Epithelial cell of esophagus (primary cell): Measurements from ENCODE around the gene LGMN.

Source experiments
- DNase-seq: peaks from one replicate; pipeline ENCODE4 v3.0.0; 2010; ENCODE audit warnings: low read depth
- H3K4me3 ChIP-seq: 2 replicates; pipeline ENCODE4 v1.5.1; 2011; ENCODE audit warnings: mild to moderate bottlenecking, low read length, control low read depth
- TF ChIP-seq, protein P1 (sequence below): IDR thresholded peaks from 2 replicates; pipeline ENCODE4 v1.5.1; 2011; ENCODE audit warnings: low read depth, mild to moderate bottlenecking, low read length, control low read depth, inconsistent platforms; ENCODE audit not compliant: insufficient read depth; ENCODE audit errors: missing control alignments

Gene LGMN

DNA sequence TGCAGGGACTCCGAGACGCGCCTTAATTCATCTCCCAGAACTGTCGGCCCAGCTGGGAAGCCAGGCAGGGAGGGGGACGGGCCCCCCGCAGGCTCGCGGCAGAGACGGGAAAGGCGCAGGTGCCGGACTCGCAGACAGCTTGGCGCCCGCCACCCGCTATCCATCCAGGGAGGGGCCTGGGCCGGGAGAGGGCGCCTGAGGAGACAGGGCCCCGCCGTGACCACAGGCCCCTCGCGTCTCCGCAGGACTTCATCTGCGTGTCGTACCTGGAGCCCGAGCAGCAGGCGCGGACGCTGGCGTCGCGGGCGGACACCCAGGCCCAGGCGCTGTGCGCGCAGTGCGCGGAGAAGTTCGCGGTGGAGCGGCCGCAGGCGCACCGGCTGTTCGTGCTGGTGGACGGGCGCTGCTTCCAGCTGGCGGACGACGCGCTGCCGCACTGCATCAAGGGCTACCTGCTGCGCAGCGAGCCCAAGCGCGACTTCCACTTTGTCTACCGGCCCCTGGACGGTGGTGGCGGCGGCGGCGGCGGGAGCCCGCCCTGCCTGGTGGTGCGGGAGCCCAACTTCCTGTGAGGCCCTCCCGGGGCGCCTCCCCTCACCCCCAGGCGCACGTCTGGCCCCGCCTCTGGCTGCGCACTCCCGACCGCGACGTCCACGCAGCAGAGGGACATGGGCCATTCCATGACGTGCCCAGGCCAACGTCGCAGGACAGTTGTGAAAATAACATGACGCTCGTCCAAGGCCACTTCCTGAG is 60.6 kb downstream of the LGMN start:
- no peak overlapping the region for H3K4me3 ChIP-seq
- peak; percentile 27 for DNase-seq
- TF ChIP-seq, protein P1, sequence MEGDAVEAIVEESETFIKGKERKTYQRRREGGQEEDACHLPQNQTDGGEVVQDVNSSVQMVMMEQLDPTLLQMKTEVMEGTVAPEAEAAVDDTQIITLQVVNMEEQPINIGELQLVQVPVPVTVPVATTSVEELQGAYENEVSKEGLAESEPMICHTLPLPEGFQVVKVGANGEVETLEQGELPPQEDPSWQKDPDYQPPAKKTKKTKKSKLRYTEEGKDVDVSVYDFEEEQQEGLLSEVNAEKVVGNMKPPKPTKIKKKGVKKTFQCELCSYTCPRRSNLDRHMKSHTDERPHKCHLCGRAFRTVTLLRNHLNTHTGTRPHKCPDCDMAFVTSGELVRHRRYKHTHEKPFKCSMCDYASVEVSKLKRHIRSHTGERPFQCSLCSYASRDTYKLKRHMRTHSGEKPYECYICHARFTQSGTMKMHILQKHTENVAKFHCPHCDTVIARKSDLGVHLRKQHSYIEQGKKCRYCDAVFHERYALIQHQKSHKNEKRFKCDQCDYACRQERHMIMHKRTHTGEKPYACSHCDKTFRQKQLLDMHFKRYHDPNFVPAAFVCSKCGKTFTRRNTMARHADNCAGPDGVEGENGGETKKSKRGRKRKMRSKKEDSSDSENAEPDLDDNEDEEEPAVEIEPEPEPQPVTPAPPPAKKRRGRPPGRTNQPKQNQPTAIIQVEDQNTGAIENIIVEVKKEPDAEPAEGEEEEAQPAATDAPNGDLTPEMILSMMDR, result no peak

DNA sequence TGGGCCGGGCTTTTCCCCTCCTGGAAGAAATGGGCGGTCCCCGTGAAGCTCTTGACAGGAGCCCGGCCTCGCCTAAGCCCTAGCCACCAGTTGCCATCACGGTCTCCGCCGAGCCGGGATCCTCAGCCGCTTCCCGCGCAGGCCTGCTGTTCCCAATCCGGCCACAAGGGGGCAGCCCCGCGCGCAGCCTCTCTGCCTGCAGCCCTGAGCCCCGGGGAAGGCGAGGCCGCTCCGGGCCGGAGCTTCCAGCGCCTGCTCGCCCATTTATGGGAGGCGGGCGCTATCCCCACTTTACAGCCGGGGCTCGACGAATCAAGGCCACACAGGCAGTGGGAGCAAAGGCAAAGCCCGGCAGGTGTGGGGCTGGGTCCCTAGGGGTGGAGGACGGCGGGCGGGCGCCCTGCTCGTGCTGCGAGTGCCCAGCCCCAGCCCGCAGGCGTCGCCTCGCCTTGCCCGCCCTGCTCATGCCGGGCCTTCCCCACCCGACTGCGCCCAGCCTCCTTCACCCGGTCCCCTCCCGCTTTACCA is 61.5 kb downstream of the LGMN start:
- peak; percentile 66 for DNase-seq
- peak overlapping the region; percentile 21 for H3K4me3 ChIP-seq
- TF ChIP-seq, protein P1, result peak; percentile 76

DNA sequence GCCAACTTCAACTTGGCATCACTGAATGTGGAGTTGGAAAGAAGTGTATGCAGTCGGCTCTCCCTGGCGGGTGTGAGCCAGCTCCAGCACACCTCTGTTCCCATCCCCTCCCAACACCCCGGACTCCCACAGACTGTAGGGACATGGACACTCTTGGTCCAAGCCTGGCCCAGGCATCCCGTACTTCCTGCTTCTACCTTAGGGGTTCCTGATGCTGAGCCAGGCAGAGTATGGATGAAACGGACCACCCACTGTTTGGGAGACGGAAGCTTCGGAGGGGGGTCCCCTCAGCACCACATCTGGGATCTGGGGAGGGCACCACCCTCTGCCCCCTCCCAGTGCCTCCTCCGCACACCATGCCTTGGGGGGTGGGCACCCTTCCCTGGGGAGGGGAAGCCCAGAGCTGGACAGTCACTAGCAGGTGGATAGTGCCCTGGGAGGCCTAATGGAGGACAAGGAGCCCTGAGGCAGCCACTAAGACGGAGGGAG is 62.0 kb downstream of the LGMN start:
- TF ChIP-seq, protein P1, result no peak
- no peak overlapping the region for H3K4me3 ChIP-seq
- no peak for DNase-seq

DNA sequence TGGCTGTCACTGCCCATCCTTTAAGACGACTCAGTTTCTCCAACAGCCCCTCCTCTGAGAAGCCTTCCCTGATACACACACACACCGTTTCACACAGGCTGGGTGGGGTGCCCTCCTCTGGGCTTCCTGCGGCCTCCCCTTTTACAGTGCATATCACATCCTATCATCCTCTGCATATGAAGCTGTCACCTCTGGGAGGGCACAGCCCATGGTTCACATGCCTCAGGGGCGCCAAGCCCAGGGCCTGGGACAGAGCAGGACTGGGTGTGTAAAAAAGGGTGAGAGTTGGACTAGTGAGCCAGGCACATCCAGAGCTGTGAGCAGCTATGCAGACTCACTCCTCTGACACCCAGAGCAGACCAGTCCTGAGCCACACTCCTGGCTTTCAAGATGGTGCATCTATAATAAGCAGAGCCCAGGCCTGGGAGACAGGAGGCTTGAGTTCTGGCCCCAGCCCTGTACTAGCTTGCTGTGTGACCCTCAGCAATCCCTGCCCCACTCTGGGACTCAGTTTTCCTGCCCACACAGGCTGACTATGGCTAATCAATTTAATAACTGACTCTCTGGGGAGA is 62.6 kb downstream of the LGMN start:
- no peak overlapping the region for H3K4me3 ChIP-seq
- no peak for DNase-seq
- TF ChIP-seq, protein P1, result no peak

DNA sequence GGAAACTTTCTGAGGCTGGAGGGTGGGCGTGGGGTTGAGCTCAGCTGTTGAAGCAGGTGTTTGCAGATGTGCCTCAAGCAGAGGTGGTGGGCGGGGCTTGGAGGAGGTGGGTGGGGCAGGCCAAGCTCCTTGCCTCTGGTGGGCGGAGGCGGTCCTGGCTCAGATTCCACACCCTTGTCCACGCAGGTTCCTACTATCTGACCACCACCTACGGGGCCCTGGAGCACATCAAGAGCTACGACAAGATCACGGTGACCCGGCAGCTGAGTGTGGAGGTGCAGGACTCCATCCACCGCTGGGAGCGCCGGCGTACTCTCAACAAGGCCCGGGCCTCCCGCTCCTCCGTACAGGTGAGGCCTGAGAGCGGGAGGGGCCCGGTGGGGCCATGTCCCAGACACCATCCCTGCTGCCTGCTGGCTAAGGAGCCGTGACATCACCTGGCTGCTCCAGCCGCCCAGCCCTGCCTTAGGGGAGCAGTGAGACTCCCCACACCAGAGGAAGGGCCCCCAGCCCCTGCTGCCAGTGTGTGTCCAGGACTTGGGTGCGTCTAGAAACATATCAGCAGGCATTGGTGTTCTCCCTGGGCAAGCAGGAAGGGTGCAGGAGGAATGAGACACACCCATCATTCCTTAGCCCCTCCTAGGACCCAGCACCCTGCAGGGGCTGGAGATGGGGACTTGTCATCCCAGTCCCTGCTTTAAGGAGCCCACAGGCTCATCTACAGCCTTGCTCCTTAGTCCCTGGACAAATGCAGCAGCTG is 63.4 kb downstream of the LGMN start:
- H3K4me3 ChIP-seq, result no peak overlapping the region
- TF ChIP-seq, protein P1, result no peak
- DNase-seq, result no peak

DNA sequence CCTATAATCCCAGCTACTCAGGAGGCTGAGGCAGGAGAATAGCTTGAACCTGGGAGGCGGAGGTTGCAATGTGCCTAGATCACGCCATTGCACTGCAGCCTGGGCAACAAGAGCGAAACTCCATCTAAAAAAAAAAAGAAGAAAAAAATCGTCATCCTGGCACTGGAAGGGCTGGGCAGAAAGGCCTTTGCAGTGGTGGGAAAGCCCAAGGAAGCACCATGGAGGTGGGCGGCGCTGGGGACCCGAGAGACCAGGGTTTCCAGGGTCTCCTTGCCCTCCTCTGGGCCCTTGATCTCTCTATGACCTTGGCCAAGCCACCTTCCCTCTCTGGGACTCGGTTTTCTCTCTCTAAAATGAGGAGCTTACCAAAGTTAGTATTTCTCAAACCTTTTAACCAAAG is 65.4 kb downstream of the LGMN start:
- TF ChIP-seq, protein P1, result no peak
- no peak overlapping the region for H3K4me3 ChIP-seq
- DNase-seq, result no peak
